Type B pancreatic cell (in vitro differentiated cells): ENCODE measurements around the gene TENM4. TPM values are rescaled to one million over a fixed set of nuclear protein-coding genes. Genes with fewer than 3 reads are reported as not detected.

Source experiments
- DNase-seq: peaks from one replicate; pipeline ENCODE4 v3.0.0; 2021; ENCODE audit warnings: mixed read lengths; ENCODE audit not compliant: unreplicated experiment; ENCODE audit errors: extremely low spot score
- H3K27ac Mint-ChIP-seq: 2 replicates; pipeline ENCODE4 v1.8.0; 2021; ENCODE audit warnings: mild to moderate bottlenecking, mixed read lengths
- H3K27me3 Mint-ChIP-seq: 2 replicates; pipeline ENCODE4 v1.8.0; 2021; ENCODE audit warnings: mixed read lengths
- H3K36me3 Mint-ChIP-seq: 2 replicates; pipeline ENCODE4 v1.8.0; 2021; ENCODE audit warnings: mixed read lengths
- H3K4me1 Mint-ChIP-seq: one replicate; pipeline ENCODE4 v1.8.0; 2021; ENCODE audit warnings: mixed read lengths; ENCODE audit not compliant: unreplicated experiment
- H3K4me3 Mint-ChIP-seq: 2 replicates; pipeline ENCODE4 v1.8.0; 2021; ENCODE audit warnings: mild to moderate bottlenecking, mixed read lengths
- H3K9me3 Mint-ChIP-seq: 2 replicates; pipeline ENCODE4 v1.8.0; 2021; ENCODE audit warnings: mixed read lengths
- CTCF ChIP-seq: fragments of 200-600 bp; sonication (generic); conservative IDR thresholded peaks from 2 replicates; pipeline ENCODE4 v1.5.0; 2021; ENCODE audit warnings: antibody characterized with exemption, mild to moderate bottlenecking
- total RNA-seq: library from RNA; stranded (reverse); gene quantifications from 2 replicates; pipeline ENCODE4 v1.2.1, GENCODE V29; 2021; ENCODE audit warnings: low replicate concordance

TENM4 gene
- total RNA-seq, 1 donor from 2014 or later: 156 TPM

GRCh38 chr11:79080551-79080950 is 360.3 kb downstream of the TENM4 start:
- Mint-ChIP-seq H3K9me3 (peaks cover 10% of the 10 kb centered on the region), H3K4me3 (no peak overlapping the region), H3K36me3 (peaks cover 14% of the 10 kb centered on the region), H3K27ac (no peak overlapping the region), H3K27me3 (no peaks in the 10 kb centered on the region), H3K4me1 (peaks cover 55% of the 10 kb centered on the region)
- no peak for TF ChIP-seq CTCF
- DNase-seq: no peak

- no peak for DNase-seq
- H3K4me1 Mint-ChIP-seq: peaks cover 65% of the 10 kb centered on the region
- H3K27me3 Mint-ChIP-seq: no peaks in the 10 kb centered on the region
- H3K4me3 Mint-ChIP-seq: no peak overlapping the region
- no peak for TF ChIP-seq CTCF
- H3K36me3 Mint-ChIP-seq: peaks cover 14% of the 10 kb centered on the region
- peaks cover 10% of the 10 kb centered on the region for H3K9me3 Mint-ChIP-seq
- no peak overlapping the region for H3K27ac Mint-ChIP-seq
These were observed 361.8 kb downstream of the TENM4 start for GRCh38 chr11:79078999-79079398.

GRCh38 chr11:79078456-79078855 is 362.4 kb downstream of the TENM4 start:
- Mint-ChIP-seq H3K4me1 (peaks cover 67% of the 10 kb centered on the region), H3K4me3 (no peak overlapping the region), H3K27me3 (no peaks in the 10 kb centered on the region), H3K9me3 (peaks cover 10% of the 10 kb centered on the region), H3K27ac (no peak overlapping the region), H3K36me3 (peaks cover 14% of the 10 kb centered on the region)
- no peak for DNase-seq
- TF ChIP-seq CTCF: no peak

- TF ChIP-seq CTCF: no peak
- Mint-ChIP-seq H3K4me3 (peak overlapping the region; percentile 44), H3K36me3 (peaks cover 14% of the 10 kb centered on the region), H3K4me1 (peaks cover 67% of the 10 kb centered on the region), H3K27ac (peak overlapping the region; percentile 36), H3K9me3 (peaks cover 10% of the 10 kb centered on the region), H3K27me3 (no peaks in the 10 kb centered on the region)
- DNase-seq: no peak
These were observed 363.0 kb downstream of the TENM4 start for GRCh38 chr11:79077702-79078330.

GRCh38 chr11:79076526-79077115 is 364.2 kb downstream of the TENM4 start:
- H3K4me1 Mint-ChIP-seq: peaks cover 62% of the 10 kb centered on the region
- H3K36me3 Mint-ChIP-seq: peaks cover 14% of the 10 kb centered on the region
- DNase-seq: no peak
- peaks cover 10% of the 10 kb centered on the region for H3K9me3 Mint-ChIP-seq
- no peaks in the 10 kb centered on the region for H3K27me3 Mint-ChIP-seq
- H3K27ac Mint-ChIP-seq: no peak overlapping the region
- TF ChIP-seq CTCF: peak; percentile 75
- no peak overlapping the region for H3K4me3 Mint-ChIP-seq
